22Rv1 (cell line): ENCODE results near the gene DUSP21.
"Not testable (repeated sequence)": the region's sequence is repeated elsewhere in the genome, so short reads cannot be mapped to it uniquely, and the experiment has no call there.

Experiments used
- H3K27ac ChIP-seq: fragments of 450-650 bp; 2 replicates; pipeline ENCODE4 v1.5.1; 2017
- CTCF ChIP-seq: fragments of 450-650 bp; IDR thresholded peaks from 2 replicates; pipeline ENCODE4 v1.5.1; 2017; ENCODE audit warnings: mild to moderate bottlenecking
- ZFX ChIP-seq: fragments of 450-650 bp; IDR thresholded peaks from 2 replicates; pipeline ENCODE4 v1.6.1; 2017; ENCODE audit warnings: antibody characterized with exemption, borderline replicate concordance

Gene DUSP21

GRCh38 chrX:44828008-44828605 lies 15.7 kb upstream of the DUSP21 start:
- H3K27ac ChIP-seq, result no peak overlapping the region
- TF ChIP-seq ZFX, result no peak
- TF ChIP-seq CTCF, result no peak

- H3K27ac ChIP-seq, result no peak overlapping the region
- TF ChIP-seq CTCF (no peak), ZFX (no peak)
Measured at GRCh38 chrX:44829832-44830231, 14.0 kb upstream of the DUSP21 start.

- no peak overlapping the region for H3K27ac ChIP-seq
- TF ChIP-seq ZFX (no peak), CTCF (no peak)
Measured at GRCh38 chrX:44842550-44843317, 1.1 kb upstream of the DUSP21 start.

- no peak for TF ChIP-seq CTCF
- no peak for TF ChIP-seq ZFX
- no peak overlapping the region for H3K27ac ChIP-seq
Measured at GRCh38 chrX:44843318-44843702, 511 bp upstream of the DUSP21 start.

- TF ChIP-seq CTCF (no peak), ZFX (no peak)
- H3K27ac ChIP-seq, result no peak overlapping the region
Measured at GRCh38 chrX:44844204-44844603, 383 bp downstream of the DUSP21 start.

GRCh38 chrX:44850891-44851290 lies 7.1 kb downstream of the DUSP21 start:
- not testable (repeated sequence) for H3K27ac ChIP-seq

GRCh38 chrX:44871114-44871645 lies 27.4 kb downstream of the DUSP21 start:
- no peak overlapping the region for H3K27ac ChIP-seq
- no peak for TF ChIP-seq ZFX
- TF ChIP-seq CTCF, result no peak
